H4 (cell line): ENCODE data around the gene CCDC134. TPM values are rescaled to one million over a fixed set of nuclear protein-coding genes. Genes with fewer than 3 reads are reported as not detected.
"Not testable (repeated sequence)": the region's sequence is repeated elsewhere in the genome, so short reads cannot be mapped to it uniquely, and the experiment has no call there.

ENCODE experiments used
- DNase-seq: peaks from one replicate; pipeline ENCODE4 v3.0.0-alpha.2; 2015; ENCODE audit warnings: low spot score
- total RNA-seq: library from RNA; depleted of rRNA; stranded (reverse); fragments of >200 nt; shearing (Covaris generic); gene quantifications from 2 replicates; pipeline ENCODE4 v1.2.3, GENCODE V29; 2014

Gene CCDC134
- total RNA-seq, 1 experiment from 2014 or later: 8.1 TPM

DNA sequence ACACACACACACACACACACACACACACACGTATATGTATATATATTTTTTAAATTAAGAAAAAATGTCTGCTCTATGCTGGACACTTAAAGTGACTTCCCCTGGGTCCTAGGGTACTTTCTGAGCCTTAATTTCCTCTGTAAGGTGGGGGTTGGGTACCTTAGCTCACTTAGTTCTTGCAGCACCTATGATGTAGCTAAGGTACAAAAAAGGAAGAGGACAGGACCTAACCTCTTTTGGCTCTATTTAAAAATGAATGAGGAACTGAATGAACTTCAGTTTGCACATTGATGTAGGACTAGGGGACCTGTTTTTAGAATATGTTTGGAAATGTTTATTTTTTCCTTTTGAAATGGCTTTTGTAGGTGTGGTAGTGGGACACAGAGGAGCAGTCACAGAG, 43.6 kb downstream of the CCDC134 start:
- DNase-seq: no peak

DNA sequence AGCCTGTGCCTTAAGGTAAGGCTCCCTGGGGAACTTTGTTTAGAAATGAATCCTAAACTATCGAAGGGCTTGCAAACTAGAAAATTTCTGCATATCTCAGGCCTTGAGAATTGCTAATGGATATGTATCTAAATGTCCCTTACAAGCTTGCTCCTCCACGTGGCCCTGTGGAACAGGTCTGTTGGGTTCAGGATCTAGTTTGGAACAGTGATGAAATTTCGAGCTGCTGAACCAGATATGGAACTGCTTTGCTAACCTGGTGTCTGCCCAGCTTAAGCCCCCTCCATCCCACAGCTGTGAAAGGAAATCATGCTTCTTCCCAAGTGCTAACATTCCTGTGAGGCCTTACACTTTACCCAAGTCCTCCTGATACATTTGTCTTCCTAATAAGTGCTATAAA, 44.0 kb downstream of the CCDC134 start:
- no peak for DNase-seq

DNA sequence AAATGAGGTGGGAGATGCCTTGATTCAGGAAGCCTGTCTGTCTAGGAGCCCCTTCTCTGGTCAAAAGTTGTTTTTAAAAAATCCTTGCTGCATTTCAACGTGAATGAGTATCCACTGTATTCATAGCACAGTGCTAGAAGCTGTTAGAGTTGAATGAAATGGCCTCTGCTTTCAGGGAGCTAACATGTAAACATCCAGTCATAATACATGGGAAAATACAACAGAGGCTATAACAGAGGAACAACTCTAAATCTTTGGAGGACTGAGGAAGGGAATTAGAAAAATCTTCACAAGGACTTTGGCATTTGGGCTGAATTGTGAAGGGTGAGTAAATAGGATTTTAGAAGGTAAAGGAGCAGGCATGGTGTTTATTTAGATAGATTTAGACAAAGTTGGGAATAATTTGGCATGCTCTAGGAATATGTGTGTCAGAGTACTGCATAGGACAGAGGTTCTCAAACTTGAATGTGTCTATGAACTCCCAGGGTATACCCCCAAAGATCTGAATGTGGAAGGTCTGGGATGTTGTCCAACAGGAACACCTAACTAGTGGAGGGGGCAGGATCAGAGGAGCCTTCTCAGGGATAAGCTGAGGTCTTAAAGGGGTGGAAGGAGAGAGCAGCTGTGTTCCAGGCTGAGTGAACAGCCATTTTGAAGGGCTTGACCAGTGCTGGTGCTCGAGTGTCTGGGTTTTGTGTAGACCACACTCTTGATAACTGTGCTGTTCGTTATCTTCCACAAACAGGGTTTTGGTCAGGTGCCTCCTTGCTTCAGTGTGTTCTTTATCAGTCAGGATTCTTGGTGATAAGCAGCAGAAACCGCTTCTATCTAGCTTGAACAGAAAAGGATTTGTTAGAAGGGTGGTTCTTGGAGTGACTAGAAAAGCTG, 45.1 kb downstream of the CCDC134 start:
- DNase-seq: no peak

DNA sequence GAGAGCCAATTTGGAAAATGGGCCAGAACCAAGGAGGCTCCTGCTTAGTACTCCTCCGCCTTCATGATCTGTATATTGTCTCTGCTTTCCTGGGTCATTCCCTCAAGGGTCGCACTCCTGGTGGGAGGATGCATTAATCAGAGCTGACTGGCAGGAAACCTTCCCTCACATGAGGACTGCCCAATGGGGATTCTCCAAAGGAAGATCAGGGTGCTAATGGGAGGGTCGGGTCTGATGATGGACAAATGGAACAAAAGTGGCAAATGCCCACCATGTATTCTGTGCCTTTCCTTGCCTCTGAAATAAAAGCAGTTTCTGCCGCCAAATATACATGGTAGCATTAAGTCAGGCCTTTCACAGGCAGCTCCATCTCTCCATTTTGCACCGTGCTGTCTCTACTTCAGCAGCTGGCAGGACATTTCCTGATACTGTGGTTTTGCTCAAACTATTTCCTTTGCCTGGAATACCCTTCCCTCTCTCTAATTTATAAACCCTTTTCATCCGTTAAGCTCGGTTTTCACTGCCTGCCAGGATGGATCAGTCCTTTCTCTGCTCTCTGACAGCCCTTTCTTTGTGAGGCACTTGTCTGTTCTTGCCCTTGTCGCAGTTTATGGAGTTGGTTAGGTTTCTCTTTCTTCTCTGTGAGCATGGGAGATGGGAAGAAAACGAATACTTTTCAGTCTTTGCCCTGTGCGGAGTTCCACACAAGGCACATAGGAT, 45.9 kb downstream of the CCDC134 start:
- no peak for DNase-seq

DNA sequence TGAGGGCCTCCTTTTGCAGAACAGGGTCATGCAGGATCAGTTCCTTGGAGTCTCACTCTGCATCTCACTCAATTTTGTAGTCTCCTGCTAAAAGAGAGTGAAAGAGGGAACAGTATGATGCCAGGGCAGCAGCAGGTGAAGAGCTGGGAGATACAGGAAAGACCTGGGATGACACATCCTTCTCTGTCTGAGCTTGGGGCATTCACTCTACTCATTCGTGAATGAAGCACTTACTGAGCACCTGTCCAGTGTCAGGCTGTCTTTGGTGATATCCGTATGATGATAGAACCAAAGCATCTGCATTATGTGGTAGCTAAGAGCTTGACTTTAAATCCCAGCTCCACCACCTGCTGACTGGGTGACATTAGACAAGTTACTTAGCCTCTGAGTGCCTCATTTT, 46.8 kb downstream of the CCDC134 start:
- DNase-seq: no peak

DNA sequence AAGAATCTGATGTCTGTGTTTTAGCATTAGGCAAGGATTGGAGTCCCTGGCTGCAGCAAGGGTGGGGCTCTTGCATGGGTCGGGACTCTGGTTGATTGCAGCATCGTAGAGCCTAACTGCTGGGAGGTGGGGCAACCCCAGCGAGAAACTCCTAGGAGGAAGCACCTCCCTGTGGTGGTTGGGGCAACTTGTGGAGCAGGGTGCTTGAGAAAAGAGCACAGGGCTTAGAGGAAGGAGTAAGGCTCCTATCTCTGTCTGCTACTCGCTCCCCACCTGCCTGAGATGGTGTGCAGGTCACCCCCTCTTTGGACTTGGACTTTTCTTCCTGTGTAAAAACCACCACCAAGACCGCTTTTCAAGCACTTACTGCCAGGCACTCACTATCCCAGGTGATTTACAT, 48.0 kb downstream of the CCDC134 start:
- no peak for DNase-seq

DNA sequence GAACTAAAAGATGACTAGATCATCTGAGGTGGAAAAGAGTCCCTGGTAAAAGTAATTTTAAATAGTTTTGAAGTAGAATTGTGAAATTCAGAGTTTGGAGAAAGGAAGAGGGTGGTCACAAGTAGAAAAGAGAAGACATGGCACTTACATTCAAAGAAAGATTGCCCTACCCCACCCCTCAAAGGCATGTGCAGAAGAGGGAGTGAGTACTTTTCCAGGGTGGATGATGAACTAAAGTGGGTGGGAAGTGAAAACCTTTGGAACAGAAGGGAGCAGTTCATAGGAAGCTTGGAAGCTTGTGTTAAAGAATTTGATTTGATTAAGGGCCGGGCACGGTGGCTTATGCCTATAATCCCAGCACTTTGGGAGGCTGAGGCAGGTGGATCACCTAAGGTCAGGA, 56.0 kb downstream of the CCDC134 start:
- DNase-seq: no peak

DNA sequence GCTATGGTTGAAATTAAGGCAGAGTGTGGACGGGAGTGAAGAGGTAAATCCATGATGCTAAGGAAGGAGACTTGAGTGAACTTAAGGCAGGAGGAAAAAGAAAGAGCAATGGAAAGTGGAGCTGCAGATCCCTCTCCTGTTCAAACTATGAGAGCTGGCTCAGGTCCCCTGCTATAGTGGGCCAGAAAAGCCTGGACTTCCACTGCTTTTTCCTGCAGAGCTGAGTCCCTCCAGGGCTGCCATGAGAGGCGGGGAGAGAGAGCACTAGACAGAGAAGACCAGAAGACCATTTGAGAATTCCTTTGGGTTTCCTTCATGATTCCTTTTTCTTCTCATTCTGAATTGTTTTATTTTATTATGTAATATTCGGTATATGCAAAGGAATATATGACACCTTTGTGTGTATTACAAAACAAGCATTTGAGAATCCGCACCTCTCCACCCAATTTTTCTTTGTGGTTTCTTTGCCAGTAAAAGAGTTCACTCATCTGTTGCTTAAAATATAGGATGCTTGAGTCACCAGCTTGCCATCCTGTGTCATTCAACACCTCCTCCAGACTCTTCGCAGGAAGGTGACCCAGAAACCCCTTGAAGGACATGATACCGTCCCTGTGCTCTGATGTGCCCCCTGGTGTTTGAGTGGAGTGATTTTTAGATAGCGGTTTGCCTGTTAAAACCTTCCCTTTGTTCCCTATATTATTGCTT, 56.8 kb downstream of the CCDC134 start:
- peak; percentile 60 for DNase-seq

DNA sequence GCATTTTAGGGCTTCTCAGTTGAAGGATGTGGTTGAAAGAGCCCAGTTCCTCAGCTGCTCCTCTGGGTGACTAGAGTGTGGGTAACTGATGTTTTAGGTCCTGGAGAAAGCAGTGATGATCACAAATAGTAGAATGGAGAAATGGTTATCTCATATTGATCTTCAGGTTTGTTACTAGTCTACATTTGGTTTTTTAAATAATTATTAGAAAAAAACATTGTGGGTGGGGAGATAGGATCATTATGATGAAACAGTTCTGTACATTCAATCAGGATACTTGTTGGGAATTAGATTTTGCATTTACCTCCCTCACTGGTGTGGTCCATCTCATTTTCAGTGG, 57.4 kb downstream of the CCDC134 start:
- no peak for DNase-seq

DNA sequence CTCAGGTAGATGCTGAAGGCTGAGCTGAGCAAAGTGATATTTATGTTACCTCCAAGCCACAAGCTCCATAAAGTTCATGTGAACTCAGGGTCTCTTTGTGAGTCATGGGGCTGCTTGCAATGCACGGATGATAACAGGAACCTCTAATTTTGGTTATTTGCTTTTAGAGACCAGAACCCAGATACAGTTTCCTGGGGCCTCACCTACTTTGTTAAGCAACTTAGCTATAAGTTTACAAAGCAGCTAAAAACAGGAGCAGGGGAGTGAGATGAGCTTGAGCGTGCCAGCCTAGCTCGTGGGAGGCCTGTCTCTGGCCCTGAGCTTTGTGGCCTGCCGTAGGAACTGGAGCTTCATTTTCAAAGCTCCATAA, 61.7 kb downstream of the CCDC134 start:
- peak; percentile 48 for DNase-seq

DNA sequence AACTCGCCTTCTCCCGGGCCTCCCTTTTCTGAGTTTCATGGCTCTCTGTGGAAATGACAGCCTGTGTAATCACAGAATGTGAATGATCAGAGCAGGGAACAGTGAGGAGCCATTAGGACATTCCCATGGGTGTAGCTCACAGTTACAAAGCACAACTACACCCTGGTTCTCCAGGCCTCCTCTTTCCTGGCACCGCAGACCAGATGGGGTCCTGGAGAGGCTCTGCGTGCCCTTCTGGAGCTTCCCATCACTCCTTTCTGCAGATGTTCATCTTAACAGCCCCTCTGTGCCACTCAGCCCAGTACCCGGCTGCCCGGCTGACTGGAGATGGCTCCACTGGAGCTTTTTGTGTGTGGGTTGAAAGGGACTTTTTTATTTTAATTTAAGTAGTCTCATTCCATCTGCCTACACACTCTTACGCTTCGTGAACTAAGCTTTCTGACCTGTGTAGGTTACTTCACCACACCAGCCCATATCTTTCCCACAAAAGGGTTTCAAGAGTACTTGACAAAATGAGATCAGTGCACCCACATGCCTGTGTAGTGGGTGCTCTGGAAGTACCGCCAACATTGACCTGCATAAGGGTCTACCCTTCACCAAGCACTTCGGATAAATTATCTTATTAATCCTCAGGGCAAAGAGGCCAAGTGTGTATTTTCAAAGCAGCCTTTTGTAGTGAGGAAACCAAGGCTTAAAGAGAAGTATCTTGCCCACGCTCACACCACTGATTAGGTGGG, 62.2 kb downstream of the CCDC134 start:
- no peak for DNase-seq

DNA sequence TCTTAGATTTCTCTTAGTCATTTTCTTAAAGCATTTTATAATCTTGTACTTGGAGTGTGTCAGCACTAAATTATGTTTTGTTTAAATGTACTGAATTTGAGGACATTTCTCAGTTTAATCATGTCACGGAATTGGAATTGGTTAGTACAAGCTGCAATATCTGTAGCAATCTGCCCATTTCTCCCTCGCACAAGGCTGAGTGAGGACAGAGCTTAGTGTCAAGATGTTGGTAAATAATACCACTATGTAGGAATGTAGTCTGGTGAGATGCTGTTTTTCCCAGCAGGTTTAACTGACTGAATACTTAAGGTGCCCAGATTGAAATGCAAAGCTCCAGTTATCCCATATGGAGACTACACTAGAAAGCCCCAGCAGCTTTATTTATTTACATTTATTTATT, 63.0 kb downstream of the CCDC134 start:
- DNase-seq: no peak

DNA sequence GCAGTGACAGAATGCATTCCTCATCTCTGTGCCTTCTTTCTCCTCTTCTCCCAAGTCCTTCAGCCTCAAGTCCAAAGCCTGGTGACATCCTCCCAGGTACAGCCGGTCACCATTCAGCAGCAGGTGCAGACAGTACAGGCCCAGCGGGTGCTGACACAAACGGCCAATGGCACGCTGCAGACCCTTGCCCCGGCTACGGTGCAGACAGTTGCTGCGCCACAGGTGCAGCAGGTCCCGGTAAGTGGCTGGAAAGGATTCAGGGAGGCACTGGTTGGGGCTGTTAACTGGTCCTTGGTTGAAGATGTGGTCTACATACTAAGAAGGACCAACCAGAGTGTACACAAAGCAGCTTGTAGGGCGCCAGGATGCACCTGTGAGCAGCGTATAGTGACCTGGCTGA, 68.1 kb downstream of the CCDC134 start:
- no peak for DNase-seq

DNA sequence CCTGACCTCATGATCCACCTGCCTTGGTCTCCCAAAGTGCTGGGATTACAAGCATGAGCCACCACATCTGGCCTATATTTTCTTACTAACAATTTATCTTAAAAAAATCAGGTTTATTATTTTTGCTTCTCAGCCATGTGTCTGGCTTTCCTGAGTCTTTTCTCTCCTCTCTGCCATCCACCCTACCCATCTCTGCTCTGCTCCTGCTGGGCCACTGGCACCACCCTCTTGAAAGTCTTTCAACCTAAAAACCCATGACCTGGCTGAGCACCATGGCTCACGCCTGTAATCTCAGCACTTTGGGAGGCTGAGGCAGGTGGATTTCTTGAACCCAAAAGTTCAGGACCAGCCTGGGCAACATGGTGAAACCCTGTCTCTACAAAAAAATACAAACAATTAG, 69.6 kb downstream of the CCDC134 start:
- DNase-seq: not testable (repeated sequence)

DNA sequence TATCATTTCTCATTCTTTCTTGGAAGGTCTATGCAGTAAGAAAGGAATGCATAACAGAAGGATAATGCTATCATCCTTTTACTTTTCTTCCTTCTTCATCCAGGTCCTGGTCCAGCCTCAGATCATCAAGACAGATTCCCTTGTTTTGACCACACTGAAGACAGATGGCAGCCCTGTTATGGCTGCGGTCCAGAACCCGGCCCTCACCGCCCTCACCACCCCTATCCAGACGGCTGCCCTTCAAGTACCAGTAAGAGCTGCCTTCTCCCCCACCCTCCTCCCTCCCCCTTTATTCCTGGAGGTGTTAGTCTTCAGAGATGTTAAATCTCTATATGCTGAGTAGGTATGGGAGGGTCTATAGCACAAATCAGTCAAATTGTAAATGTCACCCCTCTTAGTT, 70.3 kb downstream of the CCDC134 start:
- no peak for DNase-seq

DNA sequence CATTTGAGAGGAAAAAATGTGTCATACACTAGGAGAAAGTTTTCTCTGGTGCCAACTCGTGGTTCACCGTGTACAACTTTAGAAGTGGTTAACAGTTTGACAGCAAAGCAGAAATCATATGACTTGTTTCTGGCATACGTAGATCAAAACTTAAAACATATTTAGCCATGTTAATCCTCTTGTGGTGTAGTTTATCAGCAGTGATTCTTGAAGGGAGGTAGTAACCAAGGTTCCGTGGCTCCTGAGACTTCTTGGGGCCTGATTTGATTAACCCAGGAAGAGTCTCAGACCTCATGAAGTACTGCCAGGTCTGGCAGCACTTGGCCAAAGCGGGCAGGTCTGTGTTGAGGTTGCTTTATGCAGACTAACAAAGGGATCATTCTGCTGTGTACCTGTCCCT, 72.9 kb downstream of the CCDC134 start:
- no peak for DNase-seq

DNA sequence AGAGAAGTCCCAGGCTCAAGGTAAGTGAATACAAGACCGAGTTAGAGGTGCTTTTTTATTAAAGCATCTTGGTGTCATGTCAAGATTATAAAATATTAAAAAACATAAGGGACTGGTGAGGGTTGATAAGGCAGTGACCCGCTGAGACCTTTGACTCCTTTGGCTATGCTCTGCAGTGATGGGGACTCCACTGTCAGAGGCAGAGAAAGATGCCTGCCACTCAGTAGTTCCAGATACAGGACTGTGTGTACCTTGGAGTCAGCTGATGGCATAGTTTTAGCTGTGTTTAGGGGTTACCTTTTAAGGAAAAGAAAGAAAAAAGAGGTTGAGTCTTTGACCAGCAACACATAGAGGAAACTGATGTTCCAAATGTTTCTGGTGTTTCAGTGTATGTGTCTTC, 73.6 kb downstream of the CCDC134 start:
- no peak for DNase-seq

DNA sequence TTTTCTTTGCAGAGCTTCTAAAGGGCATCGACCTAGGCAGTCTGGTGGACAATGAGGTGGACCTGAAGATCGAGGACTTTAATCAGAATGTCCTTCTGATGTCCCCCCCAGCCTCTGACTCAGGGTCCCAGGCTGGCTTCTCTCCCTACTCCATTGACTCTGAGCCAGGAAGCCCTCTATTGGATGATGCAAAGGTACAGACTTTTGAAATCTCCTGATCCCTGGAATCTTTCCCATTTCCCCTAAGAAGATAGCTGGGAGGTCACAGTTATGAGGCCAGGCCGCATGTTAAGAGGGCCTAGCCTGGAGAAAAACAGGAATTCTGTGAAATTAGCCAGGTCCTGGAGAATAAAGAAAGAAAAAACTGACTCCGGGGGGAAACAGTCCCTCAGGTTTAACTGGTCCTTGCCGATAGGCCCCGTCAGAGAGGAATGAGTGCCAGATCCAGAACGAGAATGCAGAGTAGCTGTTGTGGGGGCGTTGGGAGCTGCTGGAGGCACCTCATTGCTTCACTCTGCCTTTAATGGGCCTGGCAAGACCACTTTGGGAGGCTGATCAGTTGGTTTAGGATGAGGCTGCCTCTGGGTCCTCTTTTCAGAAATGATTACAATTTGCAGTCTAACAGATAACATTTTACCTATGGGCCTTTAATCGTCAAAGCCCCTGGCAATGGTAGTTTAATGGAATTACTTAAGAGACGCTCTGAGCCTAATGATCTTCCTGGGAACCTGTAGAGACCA, 75.2 kb downstream of the CCDC134 start:
- no peak for DNase-seq
